Ovary (tissue), 1 donor: Measurements from ENCODE around the gene NLK.

Experiments
- EP300 ChIP-seq: sonication (generic); formaldehyde crosslinking; IDR thresholded peaks from one replicate; pipeline ENCODE4 v1.6.1; 2017; ENCODE audit warnings: antibody characterized with exemption
- POLR2A ChIP-seq: fragments of 450-650 bp; IDR thresholded peaks from one replicate; pipeline ENCODE4 v1.6.1; 2017; ENCODE audit warnings: antibody characterized with exemption, mild to moderate bottlenecking, moderate library complexity

- TF ChIP-seq POLR2A (no peak), EP300 (no peak)
Measured at GRCh38 chr17:28151001-28151400, 108.5 kb downstream of the NLK start.
